Endothelial cell of umbilical vein (primary cell): ENCODE results near the gene GUCA2B. TPM values are rescaled to one million over a fixed set of nuclear protein-coding genes. Genes with fewer than 3 reads are reported as not detected.

Source experiments
- BruUV-seq: library from RNA; stranded (reverse); fragments of 400-500 nt; replicated peaks from 2 replicates; lab custom pipeline; 2021; lab: Mats Ljungman, UMichigan
- CTCF ChIA-PET: fragments of 300-600, 350-600 bp; sonication (Branson Sonifier 250); formaldehyde crosslinking; loops from one replicate; lab custom pipeline; 2021; ENCODE audit warnings: antibody characterized with exemption, inconsistent platforms; lab: Charles Lee
- POLR2A ChIA-PET: fragments of 300-600, 350-600 bp; sonication (Branson Sonifier 250); formaldehyde crosslinking; loops from one replicate; lab custom pipeline; 2021; ENCODE audit warnings: antibody characterized with exemption, inconsistent platforms; lab: Charles Lee
- DNase-seq: peaks from one replicate; pipeline ENCODE4 v3.0.0-alpha.2; 2011; ENCODE audit warnings: low read depth, low spot score
- FAIRE-seq: peaks from 2 replicates; lab custom pipeline; 2011; peaks lifted over from hg19 to GRCh38; lab: Jason Lieb, UNC
- H2AFZ ChIP-seq: 2 replicates; pipeline ENCODE4 v1.6.0; 2012; ENCODE audit warnings: low read depth, low read length, control low read depth, inconsistent platforms
- H3K27ac ChIP-seq: 2 replicates; pipeline ENCODE4 v1.5.1; 2011; ENCODE audit warnings: low read depth, mild to moderate bottlenecking, control low read depth, low read length, moderate library complexity; ENCODE audit not compliant: insufficient read depth
- H3K27me3 ChIP-seq, 2 experiments: 2 replicates each; pipeline versions ENCODE4 v1.6.0 to v1.6.1; 2011; ENCODE audit warnings: low read length in 2 of 2, mixed read lengths in 1 of 2; ENCODE audit not compliant: control insufficient read depth in 2 of 2, insufficient read depth in 2 of 2
- H3K36me3 ChIP-seq, 2 experiments: 2 replicates in 1 of 2; 3 replicates in 1 of 2; pipeline ENCODE4 v1.5.1; 2011; ENCODE audit warnings: low read length in 2 of 2, mild to moderate bottlenecking in 1 of 2, moderate library complexity in 1 of 2; ENCODE audit not compliant: control insufficient read depth in 2 of 2, insufficient read depth in 2 of 2; ENCODE audit errors: extremely low read depth in 1 of 2
- H3K4me1 ChIP-seq: 3 replicates; pipeline ENCODE4 v1.5.1; 2011; ENCODE audit warnings: mild to moderate bottlenecking, low read length; ENCODE audit not compliant: control insufficient read depth, insufficient read depth; ENCODE audit errors: extremely low read depth
- H3K4me2 ChIP-seq: 2 replicates; pipeline ENCODE4 v1.6.1; 2011; ENCODE audit warnings: low read length, control low read depth, mixed read lengths; ENCODE audit not compliant: insufficient read depth
- H3K4me3 ChIP-seq, 3 experiments: fragments of 200-600 bp in 1 of 3; sonication (generic), shearing (Covaris generic) in 1 of 3; replicated peaks in 1 of 3; 2 replicates each; pipeline ENCODE4 v1.5.1; 2011 to 2016; ENCODE audit warnings: control low read depth in 3 of 3, low read length in 3 of 3, mild to moderate bottlenecking in 2 of 3, inconsistent platforms in 1 of 3, low read depth in 1 of 3, moderate library complexity in 1 of 3; ENCODE audit not compliant: insufficient read depth in 1 of 3
- H3K79me2 ChIP-seq: 2 replicates; pipeline ENCODE4 v1.6.0; 2012; ENCODE audit warnings: low read length, inconsistent platforms; ENCODE audit not compliant: control insufficient read depth, insufficient read depth
- H3K9ac ChIP-seq: replicated peaks from 2 replicates; pipeline ENCODE3; 2011; ENCODE audit warnings: low read length, control low read depth; ENCODE audit not compliant: insufficient read depth; ENCODE audit errors: extremely low read depth
- H3K9me1 ChIP-seq: replicated peaks from 3 replicates; pipeline ENCODE4 v1.6.0; 2011; ENCODE audit warnings: mild to moderate bottlenecking, low read length; ENCODE audit not compliant: control insufficient read depth, insufficient read depth; ENCODE audit errors: extremely low read depth
- H3K9me3 ChIP-seq: replicated peaks from 2 replicates; pipeline ENCODE4 v1.5.1; 2012; ENCODE audit warnings: low read length, inconsistent platforms; ENCODE audit not compliant: control insufficient read depth, insufficient read depth
- H4K20me1 ChIP-seq: replicated peaks from 2 replicates; pipeline ENCODE3; 2011; ENCODE audit warnings: mild to moderate bottlenecking, low read length; ENCODE audit not compliant: control insufficient read depth, insufficient read depth; ENCODE audit errors: extremely low read depth
- CTCF ChIP-seq, 2 donors: IDR thresholded peaks; 1 replicate in 1 of 2; 2 replicates in 1 of 2; pipeline ENCODE4 v1.5.1; 2011; ENCODE audit warnings: low read length in 2 of 2, mild to moderate bottlenecking in 2 of 2, moderate library complexity in 2 of 2, control low read depth in 1 of 2, inconsistent platforms in 1 of 2, low read depth in 1 of 2; ENCODE audit not compliant: insufficient read depth in 1 of 2; ENCODE audit errors: extremely low read depth in 1 of 2
- EZH2 ChIP-seq: IDR thresholded peaks from 2 replicates; pipeline ENCODE4 v1.6.1; 2012; ENCODE audit warnings: borderline replicate concordance, low read depth, mild to moderate bottlenecking, moderate library complexity, low read length, inconsistent platforms; ENCODE audit not compliant: severe bottlenecking
- FOS ChIP-seq: IDR thresholded peaks from 2 replicates; pipeline ENCODE4 v1.6.1; 2011; ENCODE audit warnings: mild to moderate bottlenecking, low read length, moderate library complexity, borderline replicate concordance; ENCODE audit not compliant: insufficient read depth
- GATA2 ChIP-seq: IDR thresholded peaks from 2 replicates; pipeline ENCODE4 v1.7.0; 2011; ENCODE audit warnings: low read depth, mild to moderate bottlenecking, moderate library complexity, mixed read lengths, low read length; ENCODE audit not compliant: insufficient read length, insufficient read depth
- JUN ChIP-seq: IDR thresholded peaks from 2 replicates; pipeline ENCODE4 v1.6.1; 2011; ENCODE audit warnings: borderline replicate concordance, low read depth; ENCODE audit not compliant: insufficient read length, insufficient read depth
- MYC ChIP-seq: IDR thresholded peaks from one replicate; pipeline ENCODE4 v1.6.1; 2011; ENCODE audit warnings: mild to moderate bottlenecking, low read depth, low read length
- POLR2A ChIP-seq: IDR thresholded peaks from 2 replicates; pipeline ENCODE4 v1.6.1; 2012; ENCODE audit warnings: low read depth, mild to moderate bottlenecking, control low read depth, low read length
- POLR2AphosphoS5 ChIP-seq: IDR thresholded peaks from 2 replicates; pipeline ENCODE4 v1.6.1; 2012; ENCODE audit warnings: low read depth, mild to moderate bottlenecking, control low read depth, low read length, moderate library complexity; ENCODE audit not compliant: insufficient read depth
- dilution Hi-C: fragments of 300-500 bp; cut with MboI; formaldehyde crosslinking; loops from one replicate; pipeline ENCODE4 v1.15.0; 2019; ENCODE audit warnings: low sequenced_read_pairs; ENCODE audit not compliant: extremely low pct_ligation_motif_present
- intact Hi-C: fragments of 100-400 bp; cut with micrococcal nuclease; formaldehyde crosslinking; loops from one replicate; pipeline ENCODE4 v1.10.0; 2022
- polyA plus RNA-seq, 4 experiments: library from polyadenylated mRNA; depleted of rRNA in 3 of 4; stranded (reverse) in 3 of 4; unstranded in 1 of 4; fragments of >200 nt; gene quantifications; 2 replicates each; pipeline versions ENCODE4 v1.2.1 to v1.2.3, GENCODE V29; 2011 to 2012; ENCODE audit warnings: missing spikeins in 1 of 4
- total RNA-seq: library from RNA; stranded (reverse); gene quantifications from 2 replicates; pipeline ENCODE4 v1.2.3, GENCODE V29; 2021
- TF ChIP-seq, protein P1 (sequence below): IDR thresholded peaks from 2 replicates; pipeline ENCODE4 v1.6.1; 2011; ENCODE audit not compliant: insufficient read depth, insufficient read length

The GUCA2B gene
- total and polyA plus RNA-seq, 2 donors (not counting 3 experiments of a cell fraction or from before 2014, with no cell fraction given), result not detected

DNA sequence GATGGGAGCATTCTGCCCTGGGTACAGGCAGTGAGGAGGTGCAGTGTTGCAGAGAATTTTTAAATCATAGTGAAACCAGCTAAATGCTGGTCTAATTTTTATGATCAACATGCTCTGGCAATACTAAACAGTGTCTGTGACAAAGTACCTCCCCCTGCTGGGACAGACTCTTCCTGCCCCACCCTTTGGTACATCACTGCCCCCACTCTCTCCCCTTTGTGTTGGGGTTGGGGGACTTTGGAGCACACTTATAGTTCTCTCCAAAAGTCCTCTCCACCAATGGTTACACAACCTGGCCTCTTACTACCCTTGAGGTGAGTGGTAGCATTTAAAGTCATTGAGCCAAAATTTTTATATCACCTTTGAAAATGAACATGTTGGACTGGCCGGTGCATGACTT lies 48.2 kb upstream of the GUCA2B start:
- no peak for FAIRE-seq

More for the DNA sequence above, 48.2 kb upstream of the GUCA2B start:
- H3K36me3 ChIP-seq, result no peaks in the 10 kb centered on the region
- H3K4me2 ChIP-seq, result no peak overlapping the region
- no peak for DNase-seq
- H3K9me1 ChIP-seq, result no peaks in the 10 kb centered on the region
- no peak overlapping the region for H3K27ac ChIP-seq
- TF ChIP-seq POLR2AphosphoS5 (no peak), FOS (no peak), POLR2A (no peak), EZH2 (no peak), MYC (no peak), CTCF (IDR thresholded peaks at IDR 0.05; ENCODE audit: extremely low read depth in 1 of 2, insufficient read depth in 1 of 2, low read depth in 1 of 2, low read length in 2 of 2) (no peak), GATA2 (no peak), JUN (no peak)
- TF ChIP-seq, protein P1, sequence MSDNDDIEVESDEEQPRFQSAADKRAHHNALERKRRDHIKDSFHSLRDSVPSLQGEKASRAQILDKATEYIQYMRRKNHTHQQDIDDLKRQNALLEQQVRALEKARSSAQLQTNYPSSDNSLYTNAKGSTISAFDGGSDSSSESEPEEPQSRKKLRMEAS, result no peak
- peaks cover 0 to 1% of the 10 kb centered on the region in 2 experiments for H3K27me3 ChIP-seq
- dilution Hi-C loops (no loop called here), intact Hi-C loops (no loop called here)
- CTCF ChIA-PET, result no interaction called here
- no peaks in the 10 kb centered on the region for H3K4me1 ChIP-seq
- H3K9ac ChIP-seq, result no peak overlapping the region
- BruUV-seq, result no TSS peak
- POLR2A ChIA-PET, result no interaction called here
- no peaks in the 10 kb centered on the region for H4K20me1 ChIP-seq
- no peaks in the 10 kb centered on the region for H3K79me2 ChIP-seq
- H2AFZ ChIP-seq, result no peak overlapping the region
- no peaks in the 10 kb centered on the region for H3K9me3 ChIP-seq
- H3K4me3 ChIP-seq, result no peak overlapping the region
